A673 (cell line): ENCODE data around the gene ABHD1.

Experiments used
- CTCF ChIP-seq: fragments of 300-800, 200-600 bp; sonication (generic); conservative IDR thresholded peaks from 2 replicates; pipeline ENCODE4 v1.5.1; 2017; ENCODE audit warnings: low read depth, mild to moderate bottlenecking, antibody characterized with exemption, low read length, moderate library complexity, mixed read lengths
- EZH2 ChIP-seq: fragments of 200-600 bp; sonication (generic); IDR thresholded peaks from 2 replicates; pipeline ENCODE4 v1.6.1; 2017; ENCODE audit warnings: borderline replicate concordance, low read depth, mild to moderate bottlenecking, mixed read lengths, antibody characterized with exemption, low read length; ENCODE audit not compliant: poor library complexity, severe bottlenecking

GRCh38 chr2:27152102-27152795 is 28.6 kb downstream of the ABHD1 start:
- TF ChIP-seq CTCF (no peak), EZH2 (no peak)
